CD14-positive monocyte (primary cell): ENCODE results near the gene KIRREL3. TPM values are rescaled to one million over a fixed set of nuclear protein-coding genes. Genes with fewer than 3 reads are reported as not detected.

Experiments used
- DNase-seq, 3 donors: peaks; one replicate each; pipeline ENCODE4 v3.0.0-alpha.2; 2011 to 2022
- H2AFZ ChIP-seq: 2 replicates; pipeline ENCODE4 v1.6.0; 2012; ENCODE audit warnings: mild to moderate bottlenecking, low read depth, low read length, inconsistent platforms; ENCODE audit not compliant: insufficient read depth, poor library complexity, severe bottlenecking
- H3K27ac ChIP-seq, 2 donors: 1 replicate in 1 of 2; 2 replicates in 1 of 2; pipeline ENCODE4 v1.5.1; 2012 to 2013; ENCODE audit warnings: low read length in 2 of 2, control low read depth in 1 of 2, inconsistent platforms in 1 of 2, low read depth in 1 of 2, mild to moderate bottlenecking in 1 of 2
- H3K27me3 ChIP-seq, 2 donors: one replicate each; pipeline versions ENCODE4 v1.6.0 to v1.6.1; 2011 to 2013; ENCODE audit warnings: low read length in 2 of 2; ENCODE audit not compliant: control insufficient read depth in 2 of 2, insufficient read depth in 2 of 2
- H3K36me3 ChIP-seq, 2 donors: replicated peaks in 1 of 2; 1 replicate in 1 of 2; 2 replicates in 1 of 2; pipeline versions ENCODE4 v1.5.1 to v1.6.1; 2012 to 2013; ENCODE audit warnings: low read length in 2 of 2, control low read depth in 1 of 2, inconsistent platforms in 1 of 2, mild to moderate bottlenecking in 1 of 2; ENCODE audit not compliant: insufficient read depth in 2 of 2, control insufficient read depth in 1 of 2
- H3K4me1 ChIP-seq, 2 donors: 1 replicate in 1 of 2; 2 replicates in 1 of 2; pipeline versions ENCODE4 v1.5.1 to v1.6.1; 2012 to 2013; ENCODE audit warnings: low read length in 2 of 2, control low read depth in 1 of 2, inconsistent platforms in 1 of 2, mild to moderate bottlenecking in 1 of 2, moderate library complexity in 1 of 2; ENCODE audit not compliant: insufficient read depth in 2 of 2, control insufficient read depth in 1 of 2
- H3K4me2 ChIP-seq: replicated peaks from 2 replicates; pipeline ENCODE3; 2012; ENCODE audit warnings: low read length, moderate library complexity, mild to moderate bottlenecking; ENCODE audit not compliant: poor library complexity, severe bottlenecking; ENCODE audit errors: extremely low read depth
- H3K4me3 ChIP-seq, 3 experiments: fragments of 200-600 bp in 1 of 3; sonication (generic) in 1 of 3; replicated peaks in 1 of 3; 1 replicate in 2 of 3; 2 replicates in 1 of 3; pipeline ENCODE4 v1.5.1; 2011 to 2013; ENCODE audit warnings: low read length in 3 of 3, mild to moderate bottlenecking in 3 of 3, control low read depth in 2 of 3, low read depth in 2 of 3, inconsistent platforms in 1 of 3, moderate library complexity in 1 of 3
- H3K79me2 ChIP-seq: 2 replicates; pipeline ENCODE4 v1.6.0; 2012; ENCODE audit warnings: mild to moderate bottlenecking, control low read depth, inconsistent platforms, low read length, moderate library complexity; ENCODE audit not compliant: insufficient read depth
- H3K9ac ChIP-seq: 2 replicates; pipeline ENCODE4 v1.6.0; 2017; ENCODE audit warnings: low read length, mild to moderate bottlenecking; ENCODE audit not compliant: insufficient read depth, poor library complexity, severe bottlenecking
- H3K9me3 ChIP-seq, 2 donors: replicated peaks in 1 of 2; 1 replicate in 1 of 2; 2 replicates in 1 of 2; pipeline versions ENCODE4 v1.5.1 to v1.6.1; 2012 to 2013; ENCODE audit warnings: low read length in 2 of 2, control low read depth in 1 of 2; ENCODE audit not compliant: control insufficient read depth in 1 of 2, insufficient read depth in 1 of 2
- H4K20me1 ChIP-seq: 2 replicates; pipeline ENCODE4 v1.6.0; 2012; ENCODE audit warnings: mild to moderate bottlenecking, low read length, control low read depth, moderate library complexity; ENCODE audit not compliant: insufficient read depth
- H3K27ac Mint-ChIP-seq, 7 donors: one replicate each; pipeline ENCODE4 v1.8.0; 2020; ENCODE audit warnings: mild to moderate bottlenecking in 7 of 7, mixed read lengths in 7 of 7, moderate library complexity in 6 of 7, inconsistent platforms in 2 of 7
- H3K27me3 Mint-ChIP-seq, 3 donors: one replicate each; pipeline ENCODE4 v1.8.0; 2021 to 2022; ENCODE audit warnings: low read depth in 3 of 3, mild to moderate bottlenecking in 3 of 3, mixed read lengths in 3 of 3, moderate library complexity in 3 of 3, inconsistent platforms in 1 of 3
- H3K36me3 Mint-ChIP-seq, 2 donors: one replicate each; pipeline ENCODE4 v1.8.0; 2020; ENCODE audit warnings: mixed read lengths in 2 of 2, inconsistent platforms in 1 of 2, mild to moderate bottlenecking in 1 of 2
- H3K4me1 Mint-ChIP-seq: one replicate; pipeline ENCODE4 v1.8.0; 2020; ENCODE audit warnings: mild to moderate bottlenecking, mixed read lengths
- H3K4me3 Mint-ChIP-seq, 2 donors: one replicate each; pipeline ENCODE4 v1.8.0; 2020; ENCODE audit warnings: mild to moderate bottlenecking in 2 of 2, mixed read lengths in 2 of 2, moderate library complexity in 1 of 2
- H3K9me3 Mint-ChIP-seq, 7 donors: one replicate each; pipeline ENCODE4 v1.8.0; 2020 to 2022; ENCODE audit warnings: mixed read lengths in 7 of 7, mild to moderate bottlenecking in 6 of 7, moderate library complexity in 6 of 7, inconsistent platforms in 2 of 7
- WGBS: methylation state at CpG from one replicate; pipeline ENCODE4 v1.1.5; 2013; ENCODE audit warnings: missing lambda C conversion rate; ENCODE audit not compliant: insufficient coverage; 5-methylcytosine and 5-hydroxymethylcytosine counted together
- intact Hi-C, 2 donors: fragments of 100-400 bp; cut with micrococcal nuclease; formaldehyde crosslinking; loops; one replicate each; pipeline versions ENCODE4 v1.15.0 to v1.15.1; 2023
- polyA plus RNA-seq, 3 donors: library from polyadenylated mRNA; depleted of rRNA in 1 of 3; unstranded in 2 of 3; stranded (reverse) in 1 of 3; fragments of 300-500 nt in 2 of 3; fragments of >200 nt in 1 of 3; fragmentation: Illumina TruSeq in 2 of 3; gene quantifications; 1 replicate in 2 of 3; 2 replicates in 1 of 3; pipeline ENCODE4 v1.2.3, GENCODE V29; 2012 to 2021
- TF ChIP-seq, protein P1 (sequence below): fragments of 200-600 bp; IDR thresholded peaks from one replicate; pipeline ENCODE4 v1.8.0; 2022; ENCODE audit warnings: antibody characterized with exemption, mild to moderate bottlenecking

The KIRREL3 gene
- polyA plus RNA-seq, 3 donors = not detected

DNA sequence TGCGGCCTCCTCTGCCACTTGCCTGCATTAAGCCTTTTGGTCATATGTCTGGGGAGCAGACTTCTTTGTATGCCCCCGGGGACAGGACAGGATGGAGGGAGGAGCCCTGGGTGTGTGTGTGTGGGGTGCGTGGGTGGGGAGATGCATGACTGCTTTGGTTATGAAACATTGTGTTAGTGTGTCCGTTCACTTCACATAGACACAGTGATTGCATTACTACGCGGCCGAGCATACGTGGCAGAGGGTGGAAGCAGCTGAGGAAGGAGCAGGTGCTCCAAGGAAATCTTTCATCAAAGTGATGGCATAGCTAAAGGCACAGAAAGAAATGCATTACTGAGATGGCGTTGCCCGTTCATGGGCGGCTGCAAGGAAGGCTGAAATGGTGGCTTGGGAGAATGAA lies 384.7 kb downstream of the KIRREL3 start:
- intact Hi-C loops = no loop called here
- Mint-ChIP-seq H3K4me3 (no peak overlapping the region), H3K36me3 (no peaks in the 10 kb centered on the region), H3K27me3 (peaks cover 4 to 5% (median 5%) of the 10 kb centered on the region in 3 donors), H3K4me1 (no peaks in the 10 kb centered on the region), H3K27ac (no peak overlapping the region), H3K9me3 (peaks cover 0 to 4% (median 0%) of the 10 kb centered on the region in 7 donors)
- Histone ChIP-seq H3K4me3 (no peak overlapping the region), H3K4me1 (no peaks in the 10 kb centered on the region), H3K9me3 (no peaks in the 10 kb centered on the region), H3K9ac (no peak overlapping the region), H3K4me2 (no peak overlapping the region), H3K36me3 (no peaks in the 10 kb centered on the region), H3K79me2 (no peaks in the 10 kb centered on the region), H4K20me1 (no peaks in the 10 kb centered on the region), H3K27ac (no peak overlapping the region), H2AFZ (no peak overlapping the region), H3K27me3 (no peaks in the 10 kb centered on the region)
- no peak for DNase-seq
- 91% methylated on average over 9 of the region's 11 CpGs for WGBS
- TF ChIP-seq, protein P1, sequence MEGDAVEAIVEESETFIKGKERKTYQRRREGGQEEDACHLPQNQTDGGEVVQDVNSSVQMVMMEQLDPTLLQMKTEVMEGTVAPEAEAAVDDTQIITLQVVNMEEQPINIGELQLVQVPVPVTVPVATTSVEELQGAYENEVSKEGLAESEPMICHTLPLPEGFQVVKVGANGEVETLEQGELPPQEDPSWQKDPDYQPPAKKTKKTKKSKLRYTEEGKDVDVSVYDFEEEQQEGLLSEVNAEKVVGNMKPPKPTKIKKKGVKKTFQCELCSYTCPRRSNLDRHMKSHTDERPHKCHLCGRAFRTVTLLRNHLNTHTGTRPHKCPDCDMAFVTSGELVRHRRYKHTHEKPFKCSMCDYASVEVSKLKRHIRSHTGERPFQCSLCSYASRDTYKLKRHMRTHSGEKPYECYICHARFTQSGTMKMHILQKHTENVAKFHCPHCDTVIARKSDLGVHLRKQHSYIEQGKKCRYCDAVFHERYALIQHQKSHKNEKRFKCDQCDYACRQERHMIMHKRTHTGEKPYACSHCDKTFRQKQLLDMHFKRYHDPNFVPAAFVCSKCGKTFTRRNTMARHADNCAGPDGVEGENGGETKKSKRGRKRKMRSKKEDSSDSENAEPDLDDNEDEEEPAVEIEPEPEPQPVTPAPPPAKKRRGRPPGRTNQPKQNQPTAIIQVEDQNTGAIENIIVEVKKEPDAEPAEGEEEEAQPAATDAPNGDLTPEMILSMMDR = no peak

DNA sequence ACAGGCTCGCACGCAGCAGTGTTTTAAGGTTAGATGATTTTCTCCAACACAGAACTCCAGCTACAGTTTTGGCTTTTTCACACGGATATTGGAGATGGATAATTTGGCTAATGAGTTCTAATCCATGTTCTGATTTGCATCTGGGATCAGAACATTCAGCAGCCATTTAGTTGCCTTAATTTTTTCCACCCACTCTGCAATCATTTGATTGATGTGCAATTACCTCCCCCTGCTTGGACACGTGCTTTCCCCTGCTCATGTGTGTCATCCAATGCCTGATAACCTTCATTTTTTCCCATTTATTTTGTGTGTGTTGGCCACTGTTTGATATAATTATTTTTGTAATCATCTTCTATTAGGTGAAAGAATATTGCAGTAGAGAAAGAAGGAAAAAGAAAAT lies 387.3 kb downstream of the KIRREL3 start:
- TF ChIP-seq, protein P1 = no peak
- no peak overlapping the region for H3K27ac Mint-ChIP-seq
- H3K36me3 ChIP-seq = no peaks in the 10 kb centered on the region
- no CpG with 5 or more reads among the region's 4 CpGs for WGBS
- H4K20me1 ChIP-seq = no peaks in the 10 kb centered on the region
- peaks cover 3 to 12% (median 9%) of the 10 kb centered on the region in 3 donors for H3K27me3 Mint-ChIP-seq
- H3K4me1 ChIP-seq = no peaks in the 10 kb centered on the region
- H3K9me3 ChIP-seq = no peaks in the 10 kb centered on the region
- H3K4me3 Mint-ChIP-seq = no peak overlapping the region
- H3K9me3 Mint-ChIP-seq = peaks cover 0 to 4% (median 0%) of the 10 kb centered on the region in 7 donors
- H3K27me3 ChIP-seq = no peaks in the 10 kb centered on the region
- H3K4me1 Mint-ChIP-seq = no peaks in the 10 kb centered on the region
- no peak overlapping the region for H3K4me2 ChIP-seq
- H3K9ac ChIP-seq = no peak overlapping the region
- no peak overlapping the region for H3K4me3 ChIP-seq
- H3K36me3 Mint-ChIP-seq = no peaks in the 10 kb centered on the region
- intact Hi-C loops = no loop called here
- no peak overlapping the region for H3K27ac ChIP-seq
- no peaks in the 10 kb centered on the region for H3K79me2 ChIP-seq
- DNase-seq = no peak
- H2AFZ ChIP-seq = no peak overlapping the region
